Activated naive CD8-positive, alpha-beta T cell (primary cell): ENCODE data around the gene FSIP1.

Experiments used
- H3K27ac Mint-ChIP-seq: one replicate; pipeline ENCODE4 v1.8.0; 2021; ENCODE audit warnings: mixed read lengths
- H3K27me3 Mint-ChIP-seq: one replicate; pipeline ENCODE4 v1.8.0; 2021; ENCODE audit warnings: mixed read lengths
- H3K36me3 Mint-ChIP-seq: one replicate; pipeline ENCODE4 v1.8.0; 2021; ENCODE audit warnings: mixed read lengths
- H3K4me1 Mint-ChIP-seq: one replicate; pipeline ENCODE4 v1.8.0; 2021; ENCODE audit warnings: low read depth, mixed read lengths
- H3K4me3 Mint-ChIP-seq: one replicate; pipeline ENCODE4 v1.8.0; 2021; ENCODE audit warnings: mild to moderate bottlenecking, mixed read lengths
- H3K9me3 Mint-ChIP-seq: one replicate; pipeline ENCODE4 v1.8.0; 2021; ENCODE audit warnings: low read depth, mixed read lengths

The FSIP1 gene

DNA sequence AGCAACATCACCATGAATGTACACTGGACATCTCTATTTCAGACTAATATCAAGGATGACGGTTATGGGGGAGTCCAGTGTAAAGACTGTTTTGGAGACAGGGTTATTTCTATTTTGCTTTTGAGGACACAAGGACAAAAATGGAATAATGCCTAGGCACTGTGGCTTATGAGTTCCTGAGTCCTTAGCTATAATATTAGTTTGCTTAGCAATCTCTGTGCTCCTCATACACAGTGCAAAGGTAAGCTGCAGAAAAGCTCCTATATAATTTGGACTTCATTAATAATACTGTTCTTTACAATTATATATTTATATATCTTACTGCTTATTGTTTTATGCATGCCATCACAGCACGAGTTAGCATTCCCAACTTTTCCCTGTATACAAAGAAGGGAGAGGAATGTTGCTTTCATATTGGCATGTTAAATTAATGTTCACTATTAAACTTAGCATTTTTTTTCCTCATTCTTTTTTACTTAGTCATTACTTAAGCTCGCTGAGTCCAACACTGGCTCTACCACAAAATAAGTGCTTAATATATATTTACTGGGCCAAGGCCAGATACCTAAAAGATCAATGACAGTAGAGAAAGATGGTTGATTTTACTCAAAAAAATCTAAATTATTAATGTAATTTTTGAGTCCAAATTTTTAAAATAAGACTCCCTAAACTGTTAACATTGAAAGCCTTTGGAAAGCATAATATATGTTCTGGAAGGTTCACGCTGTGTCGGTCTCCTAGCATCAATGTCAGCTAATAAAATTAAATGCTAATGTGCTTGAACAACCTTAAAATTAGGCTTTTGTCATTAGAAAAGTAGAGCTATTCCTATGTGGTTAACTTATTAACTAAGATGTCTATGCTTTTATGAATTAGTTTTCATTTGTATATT lies 187.9 kb downstream of the FSIP1 start:
- H3K4me1 Mint-ChIP-seq = peaks cover 2% of the 10 kb centered on the region
- H3K27ac Mint-ChIP-seq = no peak overlapping the region
- no peaks in the 10 kb centered on the region for H3K36me3 Mint-ChIP-seq
- no peak overlapping the region for H3K4me3 Mint-ChIP-seq
- H3K27me3 Mint-ChIP-seq = peaks cover 3% of the 10 kb centered on the region
- no peaks in the 10 kb centered on the region for H3K9me3 Mint-ChIP-seq

- peaks cover 2% of the 10 kb centered on the region for H3K4me1 Mint-ChIP-seq
- no peak overlapping the region for H3K27ac Mint-ChIP-seq
- H3K9me3 Mint-ChIP-seq = no peaks in the 10 kb centered on the region
- H3K4me3 Mint-ChIP-seq = no peak overlapping the region
- H3K27me3 Mint-ChIP-seq = peaks cover 1% of the 10 kb centered on the region
- no peaks in the 10 kb centered on the region for H3K36me3 Mint-ChIP-seq
These were observed 188.8 kb downstream of the FSIP1 start for GRCh38 chr15:39593656-39594445.

- Mint-ChIP-seq H3K36me3 (no peaks in the 10 kb centered on the region), H3K27me3 (peaks cover 1% of the 10 kb centered on the region), H3K27ac (no peak overlapping the region), H3K4me1 (peaks cover 2% of the 10 kb centered on the region), H3K4me3 (no peak overlapping the region), H3K9me3 (no peaks in the 10 kb centered on the region)
These were observed 189.5 kb downstream of the FSIP1 start for GRCh38 chr15:39593071-39593655.

DNA sequence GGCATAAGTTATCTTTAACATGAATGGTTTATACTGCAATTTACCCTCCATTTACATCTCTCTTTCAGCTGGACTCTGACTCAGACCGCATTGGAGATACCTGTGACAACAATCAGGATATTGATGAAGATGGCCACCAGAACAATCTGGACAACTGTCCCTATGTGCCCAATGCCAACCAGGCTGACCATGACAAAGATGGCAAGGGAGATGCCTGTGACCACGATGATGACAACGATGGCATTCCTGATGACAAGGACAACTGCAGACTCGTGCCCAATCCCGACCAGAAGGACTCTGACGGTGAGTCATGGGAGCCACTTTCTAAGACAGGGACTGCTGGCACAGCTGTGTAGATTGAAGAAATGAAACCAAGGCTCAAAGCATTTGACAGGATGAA lies 190.1 kb downstream of the FSIP1 start:
- no peaks in the 10 kb centered on the region for H3K36me3 Mint-ChIP-seq
- peaks cover 2% of the 10 kb centered on the region for H3K4me1 Mint-ChIP-seq
- no peaks in the 10 kb centered on the region for H3K9me3 Mint-ChIP-seq
- peaks cover 1% of the 10 kb centered on the region for H3K27me3 Mint-ChIP-seq
- H3K27ac Mint-ChIP-seq = no peak overlapping the region
- no peak overlapping the region for H3K4me3 Mint-ChIP-seq

DNA sequence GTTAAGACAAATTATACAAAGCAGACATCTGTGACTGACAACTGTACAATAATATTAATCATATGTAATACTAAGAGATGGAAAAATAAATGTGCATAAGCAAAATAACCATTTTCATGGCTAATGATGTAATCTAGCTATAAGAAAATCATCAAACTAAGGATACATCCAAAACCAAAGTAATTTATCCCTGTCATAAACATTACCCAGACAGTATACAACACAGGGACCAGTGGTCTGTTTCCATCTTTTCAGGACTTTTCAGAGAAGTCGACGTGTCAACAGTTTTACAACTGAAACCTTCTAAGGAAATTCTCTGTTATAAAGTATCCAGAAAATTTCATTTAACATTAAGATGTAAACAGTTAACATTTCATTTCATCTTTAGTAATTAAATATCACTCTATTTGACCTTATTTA lies 190.7 kb downstream of the FSIP1 start:
- Mint-ChIP-seq H3K4me3 (no peak overlapping the region), H3K36me3 (no peaks in the 10 kb centered on the region), H3K9me3 (no peaks in the 10 kb centered on the region), H3K27ac (no peak overlapping the region), H3K27me3 (peaks cover 1% of the 10 kb centered on the region), H3K4me1 (peaks cover 2% of the 10 kb centered on the region)

DNA sequence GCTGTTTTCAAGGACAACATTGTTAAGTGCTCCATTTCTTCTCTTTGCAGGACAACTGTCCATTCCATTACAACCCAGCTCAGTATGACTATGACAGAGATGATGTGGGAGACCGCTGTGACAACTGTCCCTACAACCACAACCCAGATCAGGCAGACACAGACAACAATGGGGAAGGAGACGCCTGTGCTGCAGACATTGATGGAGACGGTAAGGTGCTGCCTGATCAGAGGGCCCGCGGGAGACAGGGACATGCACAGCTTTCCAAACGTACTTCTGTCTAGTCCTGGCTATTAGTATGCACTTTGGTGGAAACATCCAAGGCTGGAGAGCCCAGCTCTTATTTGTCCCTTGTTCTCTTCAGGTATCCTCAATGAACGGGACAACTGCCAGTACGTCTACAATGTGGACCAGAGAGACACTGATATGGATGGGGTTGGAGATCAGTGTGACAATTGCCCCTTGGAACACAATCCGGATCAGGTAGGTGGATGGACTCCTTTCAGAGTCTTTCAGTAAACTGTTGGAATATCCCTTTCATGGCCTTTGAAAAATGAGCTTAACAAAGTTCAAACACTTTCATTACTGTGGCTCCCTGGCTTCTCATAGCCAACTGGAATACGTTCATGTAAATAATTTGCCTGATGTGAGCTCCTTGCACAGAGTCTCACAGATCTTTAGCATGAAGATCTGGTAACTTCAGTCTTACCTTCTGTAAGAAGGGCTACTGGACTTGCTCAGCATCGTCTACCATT lies 191.3 kb downstream of the FSIP1 start:
- Mint-ChIP-seq H3K36me3 (no peaks in the 10 kb centered on the region), H3K27me3 (peaks cover 1% of the 10 kb centered on the region), H3K4me3 (no peak overlapping the region), H3K27ac (no peak overlapping the region), H3K4me1 (peaks cover 2% of the 10 kb centered on the region), H3K9me3 (no peaks in the 10 kb centered on the region)

DNA sequence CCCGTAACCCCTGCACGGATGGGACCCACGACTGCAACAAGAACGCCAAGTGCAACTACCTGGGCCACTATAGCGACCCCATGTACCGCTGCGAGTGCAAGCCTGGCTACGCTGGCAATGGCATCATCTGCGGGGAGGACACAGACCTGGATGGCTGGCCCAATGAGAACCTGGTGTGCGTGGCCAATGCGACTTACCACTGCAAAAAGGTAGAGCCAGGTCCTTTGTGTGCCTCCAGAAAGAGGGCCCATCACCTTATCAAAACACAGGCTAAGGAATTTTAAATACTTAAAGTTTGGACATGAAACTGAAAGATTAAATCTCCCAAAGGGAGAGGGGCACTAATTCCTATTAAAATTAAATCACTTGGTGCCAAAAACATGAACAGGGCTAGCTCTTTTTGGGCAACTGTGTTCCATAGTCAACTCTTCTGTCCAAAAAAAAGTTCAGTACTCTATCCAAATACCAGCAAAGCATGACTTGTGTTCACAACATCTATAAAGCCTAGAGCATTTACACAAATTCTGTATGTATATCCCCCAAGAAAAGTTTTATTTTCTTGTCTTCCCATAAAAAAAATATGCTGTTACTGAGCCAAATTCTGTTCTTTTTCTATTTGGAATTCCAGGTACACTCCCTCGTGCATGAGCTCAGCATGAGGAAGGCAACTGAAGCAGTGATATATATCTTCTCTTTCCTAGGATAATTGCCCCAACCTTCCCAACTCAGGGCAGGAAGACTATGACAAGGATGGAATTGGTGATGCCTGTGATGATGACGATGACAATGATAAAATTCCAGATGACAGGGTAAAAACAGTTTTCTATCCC lies 192.6 kb downstream of the FSIP1 start:
- H3K27me3 Mint-ChIP-seq = peaks cover 1% of the 10 kb centered on the region
- no peak overlapping the region for H3K4me3 Mint-ChIP-seq
- H3K4me1 Mint-ChIP-seq = peaks cover 2% of the 10 kb centered on the region
- H3K9me3 Mint-ChIP-seq = no peaks in the 10 kb centered on the region
- H3K36me3 Mint-ChIP-seq = no peaks in the 10 kb centered on the region
- no peak overlapping the region for H3K27ac Mint-ChIP-seq

DNA sequence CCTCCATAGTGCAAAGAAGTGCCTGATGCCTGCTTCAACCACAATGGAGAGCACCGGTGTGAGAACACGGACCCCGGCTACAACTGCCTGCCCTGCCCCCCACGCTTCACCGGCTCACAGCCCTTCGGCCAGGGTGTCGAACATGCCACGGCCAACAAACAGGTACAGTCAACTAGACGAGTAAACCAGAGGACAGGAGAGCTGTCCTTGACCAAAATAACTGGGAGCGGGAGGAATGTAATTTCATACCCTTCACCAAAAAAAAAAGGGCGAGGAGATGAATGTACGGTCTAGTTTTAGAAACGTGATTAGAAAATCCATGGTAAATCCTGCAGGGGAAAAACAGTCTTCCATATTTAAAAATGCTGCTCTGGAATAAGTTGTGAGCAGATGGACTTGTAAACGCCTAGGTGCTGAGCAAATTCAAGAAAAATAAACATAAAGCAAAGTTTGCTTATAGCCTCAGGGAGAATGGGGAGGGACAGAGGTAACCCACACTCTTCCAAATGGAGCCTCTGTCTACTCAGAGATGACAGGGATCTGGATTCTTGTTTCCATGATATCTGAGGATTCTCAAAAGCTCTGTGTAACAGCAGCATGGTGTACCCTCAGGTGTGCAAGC lies 193.3 kb downstream of the FSIP1 start:
- Mint-ChIP-seq H3K36me3 (no peaks in the 10 kb centered on the region), H3K27me3 (peaks cover 1% of the 10 kb centered on the region), H3K4me3 (no peak overlapping the region), H3K9me3 (no peaks in the 10 kb centered on the region), H3K4me1 (peaks cover 2% of the 10 kb centered on the region), H3K27ac (no peak overlapping the region)

DNA sequence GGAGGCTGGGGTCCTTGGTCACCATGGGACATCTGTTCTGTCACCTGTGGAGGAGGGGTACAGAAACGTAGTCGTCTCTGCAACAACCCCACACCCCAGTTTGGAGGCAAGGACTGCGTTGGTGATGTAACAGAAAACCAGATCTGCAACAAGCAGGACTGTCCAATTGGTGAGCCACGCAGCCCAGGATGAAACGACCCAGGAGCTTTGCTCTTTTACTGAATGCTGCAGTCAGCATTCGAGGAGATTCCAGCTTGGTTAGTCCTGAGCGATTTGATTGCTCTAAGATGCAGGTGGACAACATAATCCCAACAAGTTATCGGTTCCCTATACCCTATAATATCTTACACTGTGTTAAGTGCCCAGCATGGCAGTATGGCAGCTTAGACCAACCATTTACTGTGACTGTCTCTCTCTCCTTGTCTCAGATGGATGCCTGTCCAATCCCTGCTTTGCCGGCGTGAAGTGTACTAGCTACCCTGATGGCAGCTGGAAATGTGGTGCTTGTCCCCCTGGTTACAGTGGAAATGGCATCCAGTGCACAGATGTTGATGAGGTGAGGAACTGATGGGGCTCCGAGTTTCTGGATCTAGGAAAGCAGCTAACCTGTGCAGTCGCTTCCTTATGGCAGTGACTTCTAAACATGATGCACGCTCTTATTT lies 194.0 kb downstream of the FSIP1 start:
- peaks cover 1% of the 10 kb centered on the region for H3K27me3 Mint-ChIP-seq
- no peaks in the 10 kb centered on the region for H3K4me1 Mint-ChIP-seq
- no peaks in the 10 kb centered on the region for H3K36me3 Mint-ChIP-seq
- H3K4me3 Mint-ChIP-seq = no peak overlapping the region
- H3K27ac Mint-ChIP-seq = no peak overlapping the region
- H3K9me3 Mint-ChIP-seq = no peaks in the 10 kb centered on the region

DNA sequence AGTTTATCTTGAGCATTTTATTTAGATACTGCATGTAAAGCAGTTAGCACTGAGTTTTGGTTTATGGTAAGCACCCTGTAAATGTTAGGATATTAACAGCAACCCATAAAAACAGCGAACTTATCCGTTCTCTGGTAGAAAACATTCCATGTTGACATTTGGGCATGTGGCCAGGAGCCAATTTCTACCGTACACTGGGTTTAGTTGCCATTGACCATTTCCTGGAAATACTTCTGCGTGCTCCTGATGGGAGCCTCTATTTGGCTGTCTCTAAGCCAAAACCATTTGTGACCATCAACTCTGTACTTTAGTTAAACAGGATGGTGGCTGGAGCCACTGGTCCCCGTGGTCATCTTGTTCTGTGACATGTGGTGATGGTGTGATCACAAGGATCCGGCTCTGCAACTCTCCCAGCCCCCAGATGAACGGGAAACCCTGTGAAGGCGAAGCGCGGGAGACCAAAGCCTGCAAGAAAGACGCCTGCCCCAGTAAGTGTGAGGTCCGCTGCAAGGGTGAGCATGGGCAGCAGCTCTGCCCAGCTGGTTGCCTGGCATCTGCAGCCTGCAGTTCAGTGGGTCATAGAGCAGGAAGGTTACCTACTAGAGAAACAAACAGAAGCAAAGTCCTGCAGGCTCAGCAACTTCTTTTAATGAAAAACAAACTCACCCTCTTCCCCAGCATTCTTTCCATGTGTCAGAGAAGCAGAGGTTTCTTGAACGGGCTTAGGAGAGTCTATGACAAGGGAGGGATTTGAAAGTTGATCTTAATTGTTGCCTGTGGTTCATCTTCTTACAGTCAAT lies 194.7 kb downstream of the FSIP1 start:
- Mint-ChIP-seq H3K4me1 (no peaks in the 10 kb centered on the region), H3K9me3 (no peaks in the 10 kb centered on the region), H3K27ac (no peak overlapping the region), H3K4me3 (no peak overlapping the region), H3K36me3 (no peaks in the 10 kb centered on the region), H3K27me3 (peaks cover 3% of the 10 kb centered on the region)

DNA sequence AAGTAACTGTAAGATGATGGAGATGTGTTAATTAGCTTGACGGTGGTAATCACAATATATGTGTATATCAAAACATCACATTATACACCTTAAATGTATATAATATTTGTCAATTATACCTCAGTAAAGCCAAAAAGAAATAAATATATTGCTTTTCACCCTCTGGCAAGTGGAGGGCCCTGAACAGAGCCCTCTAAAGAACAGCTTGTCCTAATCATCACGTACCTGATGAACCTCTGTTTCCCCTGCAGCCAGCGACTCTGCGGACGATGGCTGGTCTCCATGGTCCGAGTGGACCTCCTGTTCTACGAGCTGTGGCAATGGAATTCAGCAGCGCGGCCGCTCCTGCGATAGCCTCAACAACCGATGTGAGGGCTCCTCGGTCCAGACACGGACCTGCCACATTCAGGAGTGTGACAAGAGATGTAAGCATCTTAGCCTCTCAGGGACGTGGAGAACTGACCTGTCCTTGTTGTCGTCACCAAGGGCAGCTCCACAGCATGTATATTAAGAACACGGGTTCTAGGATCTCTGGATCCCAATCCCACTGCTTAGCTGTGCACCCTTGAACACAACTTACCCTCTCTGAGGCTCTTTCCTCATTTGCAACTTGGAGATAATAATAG lies 195.4 kb downstream of the FSIP1 start:
- Mint-ChIP-seq H3K27me3 (peaks cover 4% of the 10 kb centered on the region), H3K4me1 (no peaks in the 10 kb centered on the region), H3K9me3 (no peaks in the 10 kb centered on the region), H3K36me3 (no peaks in the 10 kb centered on the region), H3K4me3 (no peak overlapping the region), H3K27ac (no peak overlapping the region)

DNA sequence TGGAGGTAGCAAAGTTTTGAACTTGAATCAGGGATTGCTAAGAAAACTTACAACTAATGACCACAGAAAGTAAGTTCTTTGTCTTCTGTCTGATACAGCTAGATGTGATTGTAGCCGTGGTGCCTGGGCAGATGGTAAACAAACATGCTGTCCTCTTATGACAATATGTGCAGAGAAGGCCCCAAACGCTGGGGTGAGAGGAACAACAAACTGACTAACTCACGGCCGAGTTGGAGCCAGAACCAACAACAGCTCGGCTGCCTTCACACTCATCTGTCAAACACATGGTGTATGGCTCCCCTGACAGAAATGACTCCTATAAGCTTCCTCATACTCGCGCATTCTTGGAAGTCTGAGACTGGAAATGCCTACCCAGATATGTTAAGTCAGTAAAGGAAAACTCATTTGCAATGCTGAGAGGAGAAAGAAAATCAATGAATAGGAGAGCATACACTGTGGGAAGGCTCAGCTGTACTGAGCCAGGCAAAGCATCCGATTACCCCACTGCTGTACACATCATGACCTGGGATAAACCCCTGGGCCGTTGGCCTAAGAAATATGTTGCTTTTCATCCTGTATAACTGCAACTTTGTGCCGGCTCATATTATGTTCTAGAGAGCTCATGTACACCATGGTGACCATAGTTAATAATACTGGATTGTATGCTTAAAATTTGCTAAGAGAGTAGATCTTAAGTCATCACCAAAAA lies 196.1 kb downstream of the FSIP1 start:
- H3K27me3 Mint-ChIP-seq = peaks cover 6% of the 10 kb centered on the region
- no peaks in the 10 kb centered on the region for H3K36me3 Mint-ChIP-seq
- no peak overlapping the region for H3K4me3 Mint-ChIP-seq
- no peak overlapping the region for H3K27ac Mint-ChIP-seq
- H3K9me3 Mint-ChIP-seq = no peaks in the 10 kb centered on the region
- peaks cover 1% of the 10 kb centered on the region for H3K4me1 Mint-ChIP-seq
